ENCODE data around the gene TXNRD2.

TXNRD2 gene

GRCh38 chr22:19889951-19890350 lies 51.7 kb downstream of the TXNRD2 start:
- TF ChIP-seq CEBPB (IDR thresholded peaks at IDR 0.05) (no peak), RAD21 (IDR thresholded peaks at IDR 0.05; ENCODE audit: low read depth) (no peak), TEAD4 (IDR thresholded peaks at IDR 0.05) (no peak), TAF1 (IDR thresholded peaks at IDR 0.05; ENCODE audit: low read depth) (no peak), NFIC (IDR thresholded peaks at IDR 0.05) (no peak), EGR1 (IDR thresholded peaks at IDR 0.05) (no peak), EP300 (IDR thresholded peaks at IDR 0.05; ENCODE audit: borderline replicate concordance) (no peak), YY1 (IDR thresholded peaks at IDR 0.05; ENCODE audit: low read depth) (no peak), FOXM1 (IDR thresholded peaks at IDR 0.05; ENCODE audit: borderline replicate concordance, low read depth) (no peak), ZBTB7A (IDR thresholded peaks at IDR 0.05; ENCODE audit: low read depth) (no peak), CREB1 (IDR thresholded peaks at IDR 0.05; ENCODE audit: low read depth) (no peak), TCF12 (IDR thresholded peaks at IDR 0.05; ENCODE audit: low read depth) (no peak), REST (IDR thresholded peaks at IDR 0.05; ENCODE audit: low read depth) (no peak)
- TF ChIP-seq, protein P1, sequence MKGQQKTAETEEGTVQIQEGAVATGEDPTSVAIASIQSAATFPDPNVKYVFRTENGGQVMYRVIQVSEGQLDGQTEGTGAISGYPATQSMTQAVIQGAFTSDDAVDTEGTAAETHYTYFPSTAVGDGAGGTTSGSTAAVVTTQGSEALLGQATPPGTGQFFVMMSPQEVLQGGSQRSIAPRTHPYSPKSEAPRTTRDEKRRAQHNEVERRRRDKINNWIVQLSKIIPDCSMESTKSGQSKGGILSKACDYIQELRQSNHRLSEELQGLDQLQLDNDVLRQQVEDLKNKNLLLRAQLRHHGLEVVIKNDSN (IDR thresholded peaks at IDR 0.05), result no peak
- TF ChIP-seq, protein P2, sequence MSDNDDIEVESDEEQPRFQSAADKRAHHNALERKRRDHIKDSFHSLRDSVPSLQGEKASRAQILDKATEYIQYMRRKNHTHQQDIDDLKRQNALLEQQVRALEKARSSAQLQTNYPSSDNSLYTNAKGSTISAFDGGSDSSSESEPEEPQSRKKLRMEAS (IDR thresholded peaks at IDR 0.05), result no peak

- TF ChIP-seq, protein P2 (IDR thresholded peaks at IDR 0.05), result no peak
- TF ChIP-seq CREB1 (IDR thresholded peaks at IDR 0.05; ENCODE audit: low read depth), result no peak
- TF ChIP-seq ZBTB7A (IDR thresholded peaks at IDR 0.05; ENCODE audit: low read depth), result no peak
- TF ChIP-seq TCF12 (IDR thresholded peaks at IDR 0.05; ENCODE audit: low read depth), result no peak
Measured at GRCh38 chr22:19888131-19888746, 53.4 kb downstream of the TXNRD2 start.

DNA sequence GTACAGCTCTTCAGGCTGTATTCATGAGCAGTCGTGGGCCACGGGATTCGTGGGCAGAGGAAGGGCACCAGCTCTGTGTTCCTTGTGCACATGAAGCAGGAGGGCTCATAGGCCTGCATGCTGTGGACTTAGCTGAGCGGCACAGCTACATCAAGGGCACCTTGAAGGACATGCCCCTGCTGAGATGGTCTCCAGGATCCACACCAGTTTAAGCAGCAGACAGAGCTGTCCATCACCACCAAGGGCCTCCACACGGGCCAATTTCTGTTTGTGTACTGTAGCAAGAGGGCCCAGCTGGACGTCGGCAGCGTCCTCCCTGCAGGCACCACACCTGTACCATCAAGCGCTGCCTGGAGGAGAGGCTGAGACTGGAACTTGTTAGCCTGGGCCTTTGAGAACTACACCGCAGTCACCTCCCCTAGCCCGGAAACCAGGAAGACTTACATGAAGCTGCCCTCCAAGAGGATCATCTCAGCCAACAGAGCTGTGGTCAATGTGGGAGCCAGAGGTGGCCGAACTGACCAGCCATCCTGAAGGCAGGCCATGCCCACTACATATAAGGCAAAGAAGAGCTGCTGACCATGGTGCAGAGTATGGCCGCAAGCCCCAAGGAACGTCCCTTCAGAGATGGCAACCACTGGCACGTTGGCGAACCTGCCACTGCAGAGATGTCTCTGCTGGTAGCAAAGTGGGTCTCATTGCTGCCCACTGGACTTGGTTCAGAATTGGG lies 54.2 kb downstream of the TXNRD2 start:
- TF ChIP-seq CEBPB (IDR thresholded peaks at IDR 0.05), result no peak
- TF ChIP-seq NFIC (IDR thresholded peaks at IDR 0.05), result no peak
- TF ChIP-seq YY1 (IDR thresholded peaks at IDR 0.05; ENCODE audit: low read depth), result no peak
- TF ChIP-seq, protein P2 (IDR thresholded peaks at IDR 0.05), result no peak
- TF ChIP-seq, protein P1 (IDR thresholded peaks at IDR 0.05), result no peak
- TF ChIP-seq EGR1 (IDR thresholded peaks at IDR 0.05), result no peak
- no peak for TF ChIP-seq TCF12 (IDR thresholded peaks at IDR 0.05; ENCODE audit: low read depth)
- TF ChIP-seq TEAD4 (IDR thresholded peaks at IDR 0.05), result no peak
- no peak for TF ChIP-seq RAD21 (IDR thresholded peaks at IDR 0.05; ENCODE audit: low read depth)
- TF ChIP-seq ZBTB7A (IDR thresholded peaks at IDR 0.05; ENCODE audit: low read depth), result no peak
- no peak for TF ChIP-seq FOXM1 (IDR thresholded peaks at IDR 0.05; ENCODE audit: borderline replicate concordance, low read depth)
- no peak for TF ChIP-seq REST (IDR thresholded peaks at IDR 0.05; ENCODE audit: low read depth)
- no peak for TF ChIP-seq CREB1 (IDR thresholded peaks at IDR 0.05; ENCODE audit: low read depth)
- no peak for TF ChIP-seq TAF1 (IDR thresholded peaks at IDR 0.05; ENCODE audit: low read depth)
- no peak for TF ChIP-seq EP300 (IDR thresholded peaks at IDR 0.05; ENCODE audit: borderline replicate concordance)

DNA sequence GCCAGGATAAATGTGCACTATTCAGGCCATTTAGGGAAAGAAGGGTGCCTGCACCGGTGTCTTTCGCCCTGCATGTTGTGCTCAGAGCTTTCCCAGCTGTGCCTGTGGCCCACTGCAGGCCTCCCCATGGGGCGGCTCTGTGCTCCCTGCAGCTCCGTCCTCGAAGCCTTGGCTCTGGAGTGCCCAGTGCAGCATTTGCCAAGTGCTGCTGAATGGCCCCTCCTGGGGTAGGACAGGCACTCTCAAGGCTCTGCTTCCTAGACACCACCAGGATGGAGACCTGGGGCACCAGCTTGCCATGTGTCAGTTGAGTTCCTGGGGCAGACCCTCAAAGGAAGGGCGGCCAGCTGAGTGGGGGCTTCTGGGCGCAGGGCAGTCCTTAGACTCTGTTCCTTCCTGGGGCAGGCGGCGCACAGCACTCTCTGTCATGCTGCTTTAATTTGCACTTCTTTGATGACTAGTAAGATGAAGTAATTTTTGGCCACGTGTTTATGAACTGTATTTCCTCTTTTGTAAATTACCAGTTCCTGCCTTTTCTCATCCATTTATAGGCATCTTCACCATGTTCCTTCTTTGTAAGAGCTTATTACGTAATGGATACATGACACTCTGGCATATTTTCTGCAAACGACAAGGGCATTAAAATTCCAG lies 54.9 kb downstream of the TXNRD2 start:
- no peak for TF ChIP-seq ZBTB7A (IDR thresholded peaks at IDR 0.05; ENCODE audit: low read depth)
- TF ChIP-seq, protein P2 (IDR thresholded peaks at IDR 0.05), result no peak
- TF ChIP-seq, protein P1 (IDR thresholded peaks at IDR 0.05), result no peak
- TF ChIP-seq CREB1 (IDR thresholded peaks at IDR 0.05; ENCODE audit: low read depth), result no peak
- no peak for TF ChIP-seq EP300 (IDR thresholded peaks at IDR 0.05; ENCODE audit: borderline replicate concordance)
- TF ChIP-seq TEAD4 (IDR thresholded peaks at IDR 0.05), result no peak
- no peak for TF ChIP-seq EGR1 (IDR thresholded peaks at IDR 0.05)
- no peak for TF ChIP-seq RAD21 (IDR thresholded peaks at IDR 0.05; ENCODE audit: low read depth)
- no peak for TF ChIP-seq FOXM1 (IDR thresholded peaks at IDR 0.05; ENCODE audit: borderline replicate concordance, low read depth)
- no peak for TF ChIP-seq TCF12 (IDR thresholded peaks at IDR 0.05; ENCODE audit: low read depth)
- TF ChIP-seq YY1 (IDR thresholded peaks at IDR 0.05; ENCODE audit: low read depth), result no peak
- no peak for TF ChIP-seq NFIC (IDR thresholded peaks at IDR 0.05)
- no peak for TF ChIP-seq REST (IDR thresholded peaks at IDR 0.05; ENCODE audit: low read depth)
- TF ChIP-seq CEBPB (IDR thresholded peaks at IDR 0.05), result no peak
- TF ChIP-seq TAF1 (IDR thresholded peaks at IDR 0.05; ENCODE audit: low read depth), result no peak

Measured in Ishikawa (cell line).